Measurements from ENCODE around the gene MYORG. TPM values are rescaled to one million over a fixed set of nuclear protein-coding genes. Genes with fewer than 3 reads are reported as not detected.
"Not testable (repeated sequence)": the region's sequence is repeated elsewhere in the genome, so short reads cannot be mapped to it uniquely, and the experiment has no call there.

Gene MYORG
- total RNA-seq, 1 donor from 2014 or later, result 15.2 TPM

DNA sequence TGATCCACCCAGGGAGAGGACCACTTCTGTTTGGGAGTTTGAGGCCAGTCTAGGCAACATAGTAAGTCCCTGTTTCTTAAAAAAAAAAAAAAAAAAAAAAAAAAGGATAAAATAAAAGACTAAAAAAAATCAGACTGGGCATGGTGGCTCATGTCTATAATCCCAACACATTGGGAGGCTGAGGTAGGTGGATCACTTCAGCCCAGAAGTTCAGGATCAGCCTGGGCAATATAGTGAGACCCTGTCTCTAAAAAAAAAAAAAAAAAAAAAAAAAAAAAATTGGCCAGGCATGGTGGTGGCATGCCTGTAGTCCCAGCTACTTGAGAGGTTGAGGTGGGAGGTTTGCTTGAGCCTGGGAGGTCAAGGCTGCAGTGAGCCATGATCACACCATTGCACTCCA lies 38.6 kb downstream of the MYORG start:
- not testable (repeated sequence) for DNase-seq (ENCODE audit: extremely low read depth, low read depth, low spot score)

DNA sequence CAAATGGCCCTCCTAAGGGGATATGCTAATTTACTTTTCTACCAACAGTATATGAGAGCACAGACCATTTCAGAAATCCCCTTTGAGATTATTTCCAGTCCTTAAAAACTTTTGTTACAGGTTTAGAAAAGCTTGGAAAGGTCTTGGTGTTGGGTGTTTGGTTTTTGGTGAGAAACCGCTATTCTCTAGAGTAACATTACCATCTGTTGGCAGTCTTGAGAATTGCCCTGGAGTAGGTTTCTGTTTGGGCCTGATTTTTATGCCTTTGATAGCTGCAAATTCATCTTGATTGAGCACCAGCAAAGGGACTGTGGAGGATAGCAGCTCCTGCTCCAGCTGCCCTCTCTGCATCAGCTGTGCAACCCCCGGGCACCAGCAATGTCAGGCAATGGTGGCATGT lies 39.3 kb downstream of the MYORG start:
- DNase-seq (ENCODE audit: extremely low read depth, low read depth, low spot score), result no peak

DNA sequence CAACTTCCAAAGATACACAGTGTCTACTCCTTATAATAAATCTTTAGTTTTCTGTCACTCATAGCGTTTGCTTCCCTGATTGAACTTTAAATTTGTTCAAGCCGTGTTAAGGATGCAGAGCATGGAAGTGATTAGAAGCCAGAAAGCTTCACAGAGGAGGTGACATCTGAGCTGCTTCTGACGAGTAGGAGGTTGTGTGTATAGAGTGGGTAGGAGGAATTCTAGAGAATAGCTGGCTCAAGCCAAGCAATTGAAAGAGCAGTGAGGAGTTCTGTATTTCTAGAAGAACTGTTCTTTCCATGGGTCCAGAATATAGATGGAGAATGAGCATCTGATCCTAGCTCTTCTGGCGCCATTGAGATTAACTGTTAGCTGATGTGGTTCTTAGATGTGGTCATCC lies 41.3 kb downstream of the MYORG start:
- no peak for DNase-seq (ENCODE audit: extremely low read depth, low read depth, low spot score)

DNA sequence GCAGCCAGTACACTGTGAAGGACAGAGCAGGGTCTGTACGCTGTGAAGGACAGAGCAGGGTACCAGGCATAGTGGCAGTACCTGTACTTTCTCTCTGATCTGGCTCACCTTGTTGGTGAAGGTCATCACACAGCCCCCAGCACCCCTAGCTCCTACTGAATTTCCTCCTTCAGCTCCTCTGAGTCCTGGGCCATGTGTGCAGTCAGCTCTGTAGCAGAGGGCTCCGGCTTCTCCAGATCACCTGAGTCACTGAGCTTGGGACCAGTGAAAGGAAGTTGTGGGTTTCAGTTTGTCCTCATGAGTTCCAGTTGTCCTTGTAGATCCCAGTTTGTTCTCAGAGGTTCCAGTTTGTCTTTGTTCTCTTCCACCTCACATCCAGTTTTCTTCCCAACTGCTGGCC lies 41.8 kb downstream of the MYORG start:
- DNase-seq (ENCODE audit: extremely low read depth, low read depth, low spot score), result no peak

DNA sequence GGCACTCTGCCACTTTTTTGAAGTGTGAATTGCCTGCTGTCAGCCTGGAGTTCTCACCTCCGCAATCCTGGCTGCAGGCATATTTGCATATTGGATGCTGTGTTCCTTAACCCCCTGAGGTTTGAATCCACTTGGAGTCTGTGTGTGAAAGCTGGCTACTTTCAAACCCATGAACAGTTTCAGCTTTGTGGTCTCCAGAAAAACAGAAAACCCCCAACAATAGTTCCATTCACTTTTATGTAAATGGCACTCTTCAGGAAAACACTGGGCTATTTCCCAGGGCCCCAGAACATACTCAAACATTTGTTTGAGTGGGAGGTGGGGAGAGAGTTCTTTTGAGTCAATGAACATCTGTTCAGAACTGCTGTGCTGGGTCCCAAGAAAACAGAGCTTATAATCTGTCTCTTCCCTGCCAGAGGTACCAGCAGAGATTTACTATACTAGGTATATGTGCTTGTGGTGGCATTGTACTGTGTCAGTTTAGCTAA lies 42.3 kb downstream of the MYORG start:
- no peak for DNase-seq (ENCODE audit: extremely low read depth, low read depth, low spot score)

DNA sequence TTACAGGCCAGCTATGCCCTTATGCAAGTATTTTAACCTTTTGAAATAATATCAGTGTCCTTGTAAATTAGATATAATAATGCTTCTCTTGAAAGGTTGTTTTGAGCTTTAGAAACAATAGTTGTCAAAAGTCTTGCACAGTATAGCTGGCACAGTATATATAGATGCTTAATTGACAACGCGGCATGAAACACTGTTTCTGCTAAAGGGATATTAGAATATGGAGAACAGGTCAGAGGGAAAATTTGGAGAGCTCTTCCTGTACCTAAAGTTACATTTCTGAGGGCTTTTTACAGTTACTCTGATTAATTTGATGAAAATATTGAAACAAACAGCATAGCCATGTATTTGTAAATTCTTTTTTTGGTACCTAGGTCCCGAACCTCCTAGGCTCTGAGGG lies 42.9 kb downstream of the MYORG start:
- no peak for DNase-seq (ENCODE audit: extremely low read depth, low read depth, low spot score)

DNA sequence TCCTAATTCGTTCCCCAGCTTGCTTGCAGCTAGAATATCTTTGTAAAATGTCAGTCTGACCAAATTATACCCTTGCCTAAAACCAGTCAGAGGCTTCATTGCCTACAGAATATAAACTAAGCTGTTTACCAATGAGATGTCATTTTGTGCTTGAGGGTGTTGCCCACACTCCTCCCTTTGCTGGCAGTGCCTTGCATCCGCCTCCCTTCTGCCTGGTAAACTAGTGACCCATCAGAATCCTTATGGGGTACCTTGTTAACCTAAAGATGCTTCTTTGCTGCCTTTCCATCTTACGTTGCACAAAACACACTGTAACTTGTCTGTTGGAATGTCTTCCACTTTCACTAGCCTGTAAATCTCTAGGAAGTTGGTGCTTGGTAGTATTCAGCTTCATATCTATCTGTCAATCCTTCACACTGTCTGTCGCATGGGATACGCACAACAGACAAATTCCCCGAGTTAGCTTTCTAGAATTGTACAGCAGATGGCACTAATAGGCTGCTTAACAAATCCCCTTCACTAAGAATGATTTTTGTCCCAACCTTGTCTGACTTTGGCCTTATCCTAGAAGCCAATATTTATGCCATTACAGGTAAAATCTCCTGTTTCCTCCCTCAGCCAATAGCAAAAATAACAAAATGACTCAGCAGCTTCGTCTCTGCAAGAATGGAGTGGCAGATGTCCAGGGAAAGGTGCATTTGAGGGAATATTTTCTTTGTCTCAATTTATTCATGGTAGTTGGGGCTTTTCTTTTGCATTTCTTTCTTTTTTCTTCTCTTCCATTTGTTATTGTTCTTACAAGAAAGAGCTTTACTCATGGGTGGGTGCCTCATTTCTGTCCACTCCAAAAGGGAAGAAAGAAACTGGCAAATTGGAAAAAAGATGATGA lies 44.4 kb downstream of the MYORG start:
- peak; percentile 27 for DNase-seq (ENCODE audit: extremely low read depth, low read depth, low spot score)

DNA sequence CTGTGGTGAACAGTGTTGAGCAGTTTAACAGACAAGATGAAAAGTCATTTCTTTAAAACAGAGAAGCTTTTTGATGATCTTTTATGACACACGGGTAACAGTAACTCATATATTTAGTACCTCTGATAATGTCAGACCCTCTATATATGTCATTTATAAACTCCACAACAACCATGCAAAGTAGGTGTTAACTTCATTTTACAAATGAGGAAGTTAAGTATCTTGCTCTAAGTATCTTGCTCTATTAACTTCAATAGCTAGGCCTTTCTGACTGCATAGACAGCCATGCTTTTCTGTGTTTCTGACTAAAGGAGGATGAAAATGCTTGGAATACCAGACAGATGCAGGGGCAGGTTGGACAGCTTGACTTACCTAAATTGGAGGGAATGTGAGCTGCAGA lies 45.5 kb downstream of the MYORG start:
- no peak for DNase-seq (ENCODE audit: extremely low read depth, low read depth, low spot score)

DNA sequence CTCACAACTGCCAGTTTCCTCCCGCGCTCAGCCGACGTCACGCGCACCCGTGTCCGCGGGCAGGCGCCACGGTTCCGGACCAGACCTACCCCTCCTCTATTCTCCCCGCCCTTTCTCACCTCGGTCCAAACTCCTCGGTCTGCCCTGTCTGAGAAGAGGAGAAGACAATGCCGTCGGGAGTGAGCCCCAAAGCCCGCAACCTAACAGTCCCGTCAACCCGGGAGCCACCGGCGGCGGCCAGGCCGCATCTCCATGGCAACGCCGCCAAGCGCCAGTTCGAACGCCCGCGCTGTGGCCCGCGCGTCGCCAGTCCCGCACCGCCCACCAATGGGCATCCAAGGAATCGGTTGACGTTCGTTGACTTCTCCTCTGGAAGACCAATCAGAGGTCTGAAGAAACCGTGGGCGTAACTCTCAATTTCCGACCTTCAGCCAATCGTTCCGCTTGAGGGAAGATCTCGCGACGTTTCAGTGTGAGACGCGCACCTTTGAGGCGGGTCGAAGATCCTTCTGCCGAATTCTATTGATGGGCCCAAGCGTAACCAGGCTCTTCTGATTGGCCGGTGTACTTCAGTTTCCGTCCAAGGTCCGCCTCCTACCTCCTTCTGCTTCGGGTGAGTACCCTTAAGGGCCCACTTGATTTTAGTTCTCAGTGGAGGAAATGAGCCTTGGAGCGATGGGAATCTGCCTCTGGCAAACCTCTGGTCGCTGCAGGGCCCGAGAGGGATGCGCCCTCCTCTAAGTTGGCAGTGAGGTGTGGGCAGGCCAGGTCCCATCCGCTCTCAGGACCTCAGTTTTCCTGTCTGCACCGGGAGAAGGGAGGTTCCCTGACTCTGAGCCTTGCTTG lies 47.5 kb downstream of the MYORG start, which contains the start of the genes KIF24 and NUDT2:
Gene KIF24, minus strand, starts transcription at position 282 of the 846 bp plus-strand sequence. CDS start 17,922 bp downstream, outside the sequence.
Gene NUDT2, plus strand, starts transcription at position 583 of the 846 bp plus-strand sequence. CDS start 9,471 bp downstream, outside the sequence.
- DNase-seq (ENCODE audit: extremely low read depth, low read depth, low spot score), result peak; percentile 100

DNA sequence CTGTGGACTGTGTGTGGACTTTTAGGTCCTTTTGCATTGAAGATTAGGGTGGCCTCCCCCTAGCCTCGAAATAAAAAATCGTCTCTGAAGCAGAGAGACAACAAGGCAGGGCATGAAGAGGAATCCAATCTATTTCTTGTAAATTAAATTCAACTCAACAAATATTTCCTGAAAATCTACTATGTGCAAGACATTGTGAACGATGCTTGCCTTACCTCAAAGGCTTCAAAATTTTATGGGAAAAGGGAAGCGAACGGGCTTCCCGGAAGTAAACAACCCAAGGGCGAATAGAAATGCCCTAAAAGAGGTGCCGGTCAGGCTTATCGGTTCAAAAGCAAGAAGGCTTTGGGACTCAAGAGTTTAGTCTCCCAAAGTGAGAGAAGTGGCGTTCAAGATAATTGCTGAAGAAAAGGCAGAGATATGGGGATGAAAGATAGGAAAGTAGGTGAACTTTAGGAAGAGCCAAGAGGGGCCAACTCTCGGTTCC lies 48.2 kb downstream of the MYORG start:
- peak; percentile 39 for DNase-seq (ENCODE audit: extremely low read depth, low read depth, low spot score)

DNA sequence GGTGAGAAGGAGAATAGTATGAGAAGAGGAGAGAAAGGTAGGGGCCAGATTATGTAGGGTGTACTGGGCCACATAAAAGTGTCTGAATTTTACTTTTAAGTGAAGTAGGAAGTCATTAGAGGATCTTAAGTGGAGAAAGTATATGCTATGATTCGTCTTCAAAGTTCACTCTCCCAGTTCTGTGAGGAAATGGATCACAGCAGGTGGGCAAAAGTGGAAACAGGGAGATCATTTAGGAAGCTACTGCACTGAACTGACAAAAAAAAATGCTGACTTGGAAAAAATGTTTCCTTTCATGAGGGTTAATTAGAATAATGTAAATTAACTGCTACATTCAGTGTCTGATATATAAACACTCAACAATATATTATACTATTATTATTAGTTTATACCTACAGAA lies 50.0 kb downstream of the MYORG start:
- no peak for DNase-seq (ENCODE audit: extremely low read depth, low read depth, low spot score)

DNA sequence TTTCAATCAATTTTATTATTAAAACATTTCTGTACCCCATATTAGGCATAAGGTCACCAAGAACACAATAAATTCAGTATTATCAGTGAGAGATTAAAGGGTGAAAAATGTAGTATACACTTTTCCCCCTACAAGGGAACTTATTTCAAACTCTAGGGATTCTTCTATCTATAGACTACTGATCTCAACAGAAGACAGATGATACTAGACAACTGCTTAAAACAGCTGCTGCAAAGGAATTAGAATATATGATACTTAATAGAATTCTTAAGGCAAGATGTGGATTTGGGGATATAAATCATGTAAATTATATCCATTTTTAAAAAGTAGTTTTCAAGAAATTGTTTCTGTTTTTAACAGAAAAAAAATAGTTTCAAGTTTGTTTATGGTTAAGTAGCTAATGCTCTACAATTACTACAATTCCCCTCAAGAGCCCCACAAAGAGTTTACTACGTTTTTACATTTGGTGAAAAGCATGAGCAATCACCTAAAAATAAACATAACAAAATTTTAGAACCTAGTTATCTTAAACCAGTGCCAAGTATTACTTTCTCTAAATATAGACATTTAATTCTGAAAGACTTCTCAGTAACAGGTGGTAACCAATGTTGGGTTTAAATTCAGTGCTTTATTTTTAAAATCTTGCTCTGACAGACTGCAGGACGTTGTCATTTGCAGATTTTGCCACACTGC lies 53.7 kb downstream of the MYORG start:
- no peak for DNase-seq (ENCODE audit: extremely low read depth, low read depth, low spot score)

DNA sequence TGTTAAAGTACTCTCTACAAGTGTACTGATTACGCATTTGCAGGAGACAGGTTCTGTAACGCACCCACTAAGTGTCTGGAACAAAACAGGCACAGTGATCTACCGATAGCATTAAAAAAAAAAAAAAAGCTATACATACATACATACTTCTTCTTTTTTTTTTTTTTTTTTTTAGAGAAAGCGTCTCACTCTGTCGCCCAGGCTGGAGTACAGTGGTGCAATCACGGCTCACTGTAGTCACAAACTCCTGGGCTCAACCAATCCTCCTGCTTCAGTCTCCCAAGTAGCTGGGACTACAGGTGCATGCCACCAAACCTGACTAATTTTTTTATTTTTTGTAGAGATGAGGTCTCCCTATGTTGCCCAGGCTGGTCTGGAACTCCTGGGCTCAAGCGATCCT lies 55.2 kb downstream of the MYORG start:
- no peak for DNase-seq (ENCODE audit: extremely low read depth, low read depth, low spot score)

DNA sequence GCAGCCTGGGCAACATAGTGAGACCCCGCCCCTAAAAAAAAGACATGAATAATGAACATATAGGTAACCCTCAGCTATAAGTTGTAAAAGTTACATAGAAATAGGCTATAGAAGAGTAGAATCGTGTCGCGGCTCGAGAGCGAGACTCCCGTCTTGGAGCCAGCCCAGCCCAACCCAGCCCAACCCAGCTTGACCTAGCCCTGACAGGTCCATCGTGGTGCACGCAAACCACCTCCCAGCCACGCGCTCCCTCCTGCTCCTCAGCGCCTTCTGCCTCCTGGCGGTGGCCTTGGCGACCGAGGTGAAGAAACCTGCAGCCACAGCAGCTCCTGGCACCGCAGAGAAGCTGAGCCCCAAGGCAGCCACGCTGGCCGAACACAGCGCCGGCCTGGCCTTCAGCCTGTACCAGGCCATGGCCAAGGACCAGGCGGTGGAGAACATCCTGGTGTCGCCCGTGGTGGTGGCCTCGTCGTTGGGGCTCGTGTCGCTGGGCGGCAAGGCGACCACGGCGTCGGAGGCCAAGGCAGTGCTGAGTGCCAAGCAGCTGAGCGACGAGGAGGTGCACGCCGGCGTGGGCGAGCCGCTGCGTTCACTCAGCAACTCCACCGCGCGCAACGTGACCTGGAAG lies 58.4 kb downstream of the MYORG start:
- DNase-seq (ENCODE audit: extremely low read depth, low read depth, low spot score), result no peak

DNA sequence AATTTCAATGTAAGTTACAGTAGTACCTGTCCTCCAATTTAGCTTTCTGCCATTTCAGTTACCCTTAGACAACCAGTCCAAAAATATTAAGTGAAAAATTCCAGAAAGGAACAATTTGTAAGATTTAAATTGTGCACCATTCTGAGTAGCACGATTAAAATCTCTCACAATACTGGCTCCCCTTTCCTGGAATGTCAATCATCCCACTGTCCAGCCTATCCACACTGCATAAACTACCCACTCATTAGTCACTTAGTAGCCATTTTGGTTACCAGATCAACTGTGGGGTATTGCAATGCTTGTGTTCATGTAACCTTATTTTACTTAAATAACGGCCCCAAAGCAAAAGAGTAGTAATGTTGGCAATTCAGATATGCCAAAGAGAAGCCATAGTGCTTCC lies 59.3 kb downstream of the MYORG start:
- no peak for DNase-seq (ENCODE audit: extremely low read depth, low read depth, low spot score)

Other genes with a start within 250 kb of the MYORG start
- 30.6 and 34.5 TPM in 2 replicates for gene UBAP1, start 197.9 kb downstream of the MYORG start, total RNA-seq
- 0.63 and 1.8 TPM in 2 replicates for gene KIF24, start 47.6 kb downstream of the MYORG start, total RNA-seq
- gene NUDT2, start 47.3 kb downstream of the MYORG start, total RNA-seq, result 29.7 and 34.0 TPM in 2 replicates
- gene FAM219A, start 81.7 kb upstream of the MYORG start, total RNA-seq, result 37.5 and 49.8 TPM in 2 replicates
- not detected in 2 replicates for gene DNAI1, start 81.9 kb upstream of the MYORG start, total RNA-seq
- gene ENHO, start 146.1 kb upstream of the MYORG start, total RNA-seq, result not detected in 2 replicates
- gene CNTFR, start 212.8 kb upstream of the MYORG start, total RNA-seq, result not detected in 2 replicates
- 17.5 and 21.5 TPM in 2 replicates for gene RPP25L, start 235.2 kb upstream of the MYORG start, total RNA-seq
- gene DCTN3, start 243.6 kb upstream of the MYORG start, total RNA-seq, result 97.1 and 138 TPM in 2 replicates

Measured in glomerular endothelial cell (primary cell).